ENCODE results near the gene ASB8. TPM values are rescaled to one million over a fixed set of nuclear protein-coding genes. Genes with fewer than 3 reads are reported as not detected.

Gene ASB8
- total and polyA plus RNA-seq, 9 of the 15 experiments (the other 6 are each of a cell fraction or from before 2014, with no cell fraction given) = 13.3 to 29.0 (median 19.6) TPM

DNA sequence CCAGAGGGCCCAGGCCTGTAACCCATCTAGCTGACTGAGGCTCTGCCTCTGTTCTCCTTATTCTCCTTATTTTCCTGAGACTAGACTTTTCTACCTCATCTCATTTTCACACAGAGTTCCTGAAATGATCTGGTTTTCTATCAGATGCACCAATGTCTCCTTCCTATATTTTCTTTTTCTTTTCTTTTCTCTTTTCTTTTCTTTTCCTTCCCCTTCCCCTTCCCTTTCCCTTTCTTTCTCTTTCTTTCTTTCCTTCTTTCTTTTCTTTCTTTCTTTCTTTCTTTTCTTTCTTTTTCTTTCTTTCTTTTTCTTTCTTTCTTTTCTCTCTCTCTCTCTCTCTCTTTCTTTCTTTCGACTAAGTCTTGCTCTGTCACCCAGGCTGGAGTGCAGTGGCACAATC, 23.1 kb upstream of the ASB8 start:
- in situ Hi-C loops (cut with MboI) = no loop called here
- no peak for DNase-seq (ENCODE audit: extremely low read depth in 1 of 4, low spot score in 3 of 4)
- H3K4me1 ChIP-seq (replicated peaks in 1 of 2; ENCODE audit: control insufficient read depth in 2 of 2, insufficient read depth in 2 of 2, low read length in 2 of 2) = peaks cover 17 to 19% of the 10 kb centered on the region in 2 experiments
- TF ChIP-seq, protein P1, sequence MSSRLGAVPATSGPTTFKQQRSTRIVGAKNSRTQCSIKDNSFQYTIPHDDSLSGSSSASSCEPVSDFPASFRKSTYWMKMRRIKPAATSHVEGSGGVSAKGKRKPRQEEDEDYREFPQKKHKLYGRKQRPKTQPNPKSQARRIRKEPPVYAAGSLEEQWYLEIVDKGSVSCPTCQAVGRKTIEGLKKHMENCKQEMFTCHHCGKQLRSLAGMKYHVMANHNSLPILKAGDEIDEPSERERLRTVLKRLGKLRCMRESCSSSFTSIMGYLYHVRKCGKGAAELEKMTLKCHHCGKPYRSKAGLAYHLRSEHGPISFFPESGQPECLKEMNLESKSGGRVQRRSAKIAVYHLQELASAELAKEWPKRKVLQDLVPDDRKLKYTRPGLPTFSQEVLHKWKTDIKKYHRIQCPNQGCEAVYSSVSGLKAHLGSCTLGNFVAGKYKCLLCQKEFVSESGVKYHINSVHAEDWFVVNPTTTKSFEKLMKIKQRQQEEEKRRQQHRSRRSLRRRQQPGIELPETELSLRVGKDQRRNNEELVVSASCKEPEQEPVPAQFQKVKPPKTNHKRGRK (tag; IDR thresholded peaks at IDR 0.05) = peak; percentile 97
- TF ChIP-seq ZNF224 (CRISPR knock-in tag; IDR thresholded peaks at IDR 0.05) (no peak), ZNF3 (CRISPR knock-in tag; IDR thresholded peaks at IDR 0.05) (no peak)
- TF ChIP-seq, protein P2, sequence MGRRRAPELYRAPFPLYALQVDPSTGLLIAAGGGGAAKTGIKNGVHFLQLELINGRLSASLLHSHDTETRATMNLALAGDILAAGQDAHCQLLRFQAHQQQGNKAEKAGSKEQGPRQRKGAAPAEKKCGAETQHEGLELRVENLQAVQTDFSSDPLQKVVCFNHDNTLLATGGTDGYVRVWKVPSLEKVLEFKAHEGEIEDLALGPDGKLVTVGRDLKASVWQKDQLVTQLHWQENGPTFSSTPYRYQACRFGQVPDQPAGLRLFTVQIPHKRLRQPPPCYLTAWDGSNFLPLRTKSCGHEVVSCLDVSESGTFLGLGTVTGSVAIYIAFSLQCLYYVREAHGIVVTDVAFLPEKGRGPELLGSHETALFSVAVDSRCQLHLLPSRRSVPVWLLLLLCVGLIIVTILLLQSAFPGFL (CRISPR knock-in tag; IDR thresholded peaks at IDR 0.05) = no peak
- no peaks in the 10 kb centered on the region for H3K79me2 ChIP-seq (ENCODE audit: control insufficient read depth, insufficient read depth, low read length)
- no TSS peak for BruUV-seq (replicated peaks)
- no peak overlapping the region for H3K27ac ChIP-seq (ENCODE audit: extremely low read depth, low read depth, low read length)
- no peak for ATAC-seq
- H3K4me3 ChIP-seq = no peak overlapping the region
- ChIA-PET POLR2A (interaction anchor here (0.6 to 1.7 kb wide), 3 partner anchors 18 to 268 kb away, joined by 3 to 5 read pairs (median 4); no protein-coding TSS in a partner anchor), CTCF (ENCODE audit: low intra/inter-chr PET ratio) (no interaction called here)
- no peaks in the 10 kb centered on the region for H3K9me1 ChIP-seq (ENCODE audit: control insufficient read depth, insufficient read depth, low read length)
- H4K20me1 ChIP-seq (replicated peaks; ENCODE audit: control insufficient read depth, insufficient read depth, low read length) = no peaks in the 10 kb centered on the region
- FAIRE-seq = no peak
- no peaks in the 10 kb centered on the region for H3K36me3 ChIP-seq (ENCODE audit: control insufficient read depth, insufficient read depth, low read length)
- H3K4me2 ChIP-seq (ENCODE audit: insufficient read depth, low read length) = no peak overlapping the region
- no peak overlapping the region for H2AFZ ChIP-seq (ENCODE audit: low read depth, low read length)
- H3K27me3 ChIP-seq (ENCODE audit: control insufficient read depth in 2 of 2, insufficient read depth in 2 of 2, low read length in 2 of 2) = peaks cover 3 to 25% of the 10 kb centered on the region in 2 experiments; a peak in 4 of 5 replicates
- no peak overlapping the region for H3K9ac ChIP-seq (ENCODE audit: insufficient read depth in 1 of 2, low read depth in 2 of 2, low read length in 2 of 2)
- 14% methylated on average over 1 of the region's 1 CpG for WGBS (ENCODE audit: insufficient coverage, low coverage, missing lambda C conversion rate)
- intact Hi-C loops (cut with micrococcal nuclease) = no loop called here
- H3K9me3 ChIP-seq (replicated peaks; ENCODE audit: control insufficient read depth, insufficient read depth, low read depth, low read length) = no peaks in the 10 kb centered on the region
